ENCODE data around the gene RALGPS2.

Gene RALGPS2

GRCh38 chr1:178871551-178872320, 146.7 kb downstream of the RALGPS2 start (continued):
- TF ChIP-seq TSHZ2 (CRISPR knock-in tag; IDR thresholded peaks at IDR 0.05) = no peak
- no peak for TF ChIP-seq OSR1 (CRISPR knock-in tag; IDR thresholded peaks at IDR 0.05)
- no peak for TF ChIP-seq TOX (CRISPR knock-in tag; IDR thresholded peaks at IDR 0.05; ENCODE audit: borderline replicate concordance)
- TF ChIP-seq ZNF70 (CRISPR knock-in tag; IDR thresholded peaks at IDR 0.05) = no peak
- TF ChIP-seq POU6F1 (CRISPR knock-in tag; IDR thresholded peaks at IDR 0.05; ENCODE audit: borderline replicate concordance, low read depth) = no peak
- TF ChIP-seq PPARA (CRISPR knock-in tag; IDR thresholded peaks at IDR 0.05; ENCODE audit: borderline replicate concordance) = no peak
- no peak for TF ChIP-seq ARNTL (CRISPR knock-in tag; IDR thresholded peaks at IDR 0.05; ENCODE audit: borderline replicate concordance, low read depth)
- TF ChIP-seq ESRRG (CRISPR knock-in tag; IDR thresholded peaks at IDR 0.05) = no peak
- no peak for TF ChIP-seq ISL1 (CRISPR knock-in tag; IDR thresholded peaks at IDR 0.05)
- TF ChIP-seq CSRNP3 (CRISPR knock-in tag; IDR thresholded peaks at IDR 0.05) = no peak

GRCh38 chr1:178874966-178875365, 149.9 kb downstream of the RALGPS2 start:
- TF ChIP-seq ZFP3 (CRISPR knock-in tag; IDR thresholded peaks at IDR 0.05) = no peak
- TF ChIP-seq PPARA (CRISPR knock-in tag; IDR thresholded peaks at IDR 0.05; ENCODE audit: borderline replicate concordance) = no peak
- no peak for TF ChIP-seq ZNF70 (CRISPR knock-in tag; IDR thresholded peaks at IDR 0.05)
- TF ChIP-seq ZNF8 (CRISPR knock-in tag; IDR thresholded peaks at IDR 0.05) = no peak
- TF ChIP-seq ZC3H10 (CRISPR knock-in tag; IDR thresholded peaks at IDR 0.05) = no peak
- TF ChIP-seq ZFP30 (CRISPR knock-in tag; IDR thresholded peaks at IDR 0.05) = no peak
- no peak for TF ChIP-seq PATZ1 (CRISPR knock-in tag; IDR thresholded peaks at IDR 0.05; ENCODE audit: borderline replicate concordance)
- no peak for TF ChIP-seq POU6F1 (CRISPR knock-in tag; IDR thresholded peaks at IDR 0.05; ENCODE audit: borderline replicate concordance, low read depth)
- no peak for TF ChIP-seq TSHZ2 (CRISPR knock-in tag; IDR thresholded peaks at IDR 0.05)
- no peak for ATAC-seq

GRCh38 chr1:178875936-178876335, 150.9 kb downstream of the RALGPS2 start:
- no peak for TF ChIP-seq OSR1 (CRISPR knock-in tag; IDR thresholded peaks at IDR 0.05)
- peak; percentile 76 for TF ChIP-seq ISL1 (CRISPR knock-in tag; IDR thresholded peaks at IDR 0.05)
- ATAC-seq = no peak
